Activated CD4-positive, alpha-beta T cell treated with anti-CD3 and anti-CD28 coated beads, Interleukin-2, amount 50 U/mL, for 4 hours (primary cell): ENCODE measurements around the gene TMEM186.
"Not testable (repeated sequence)": the region's sequence is repeated elsewhere in the genome, so short reads cannot be mapped to it uniquely, and the experiment has no call there.

Experiments used
- DNase-seq, 2 experiments: peaks; one replicate each; pipeline ENCODE4 v3.0.0-alpha.2; 2020

The TMEM186 gene

GRCh38 chr16:8808613-8809353 lies 11.3 kb upstream of the TMEM186 start:
- DNase-seq, result no peak

DNA sequence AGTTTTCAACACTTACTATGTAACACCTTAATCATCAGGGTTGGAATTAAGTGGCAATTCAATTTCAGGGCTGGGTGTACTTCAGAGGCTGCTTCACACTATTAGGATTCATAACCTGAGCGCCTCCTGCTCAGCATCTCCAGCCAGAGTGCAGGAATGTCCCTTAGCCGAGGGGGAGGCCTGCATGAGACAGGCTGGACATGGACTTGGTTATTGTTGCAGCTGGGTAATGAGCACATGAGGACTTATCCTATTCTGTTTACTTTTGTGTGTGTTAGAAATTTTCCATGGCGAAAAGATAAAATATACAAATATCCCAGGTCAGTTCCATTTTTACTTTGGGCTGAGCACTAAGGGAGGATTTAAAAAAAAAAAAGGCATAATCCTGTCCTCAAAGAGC lies 10.6 kb upstream of the TMEM186 start:
- no peak for DNase-seq

GRCh38 chr16:8807189-8807588 lies 9.8 kb upstream of the TMEM186 start:
- DNase-seq, result no peak

DNA sequence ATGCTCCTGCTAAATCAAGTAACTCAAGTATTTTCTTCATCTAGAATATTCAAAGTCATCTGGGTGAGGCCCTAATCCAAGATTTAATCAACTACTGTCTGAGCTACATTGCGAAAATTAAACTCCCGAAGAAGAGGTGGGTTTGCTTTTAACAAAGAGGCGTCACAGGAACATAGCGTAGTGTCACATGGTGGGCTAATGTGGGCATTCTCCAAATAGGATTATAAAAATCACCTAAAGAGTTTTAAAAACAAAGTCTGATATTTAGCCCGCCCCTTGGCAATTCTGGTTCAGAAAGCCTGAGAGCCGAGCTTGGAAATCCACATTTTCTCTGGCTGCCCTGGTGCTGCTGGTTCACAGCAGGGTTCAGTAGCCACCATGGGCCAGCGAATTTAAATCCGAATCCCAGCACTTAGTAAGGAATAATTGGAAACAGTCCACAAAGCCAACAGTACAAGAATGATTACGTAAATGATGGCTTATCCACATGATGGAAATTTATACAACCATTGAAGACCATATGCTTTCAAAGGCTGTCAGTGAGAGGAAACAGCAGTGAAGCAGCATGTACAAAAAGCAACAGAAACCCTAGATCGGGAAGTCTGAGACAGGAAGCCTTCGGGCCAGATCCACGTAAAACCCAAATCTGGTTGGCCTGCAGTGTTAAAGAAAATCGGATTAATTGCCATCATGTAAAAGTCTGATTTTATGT lies 9.0 kb upstream of the TMEM186 start:
- DNase-seq, result no peak

DNA sequence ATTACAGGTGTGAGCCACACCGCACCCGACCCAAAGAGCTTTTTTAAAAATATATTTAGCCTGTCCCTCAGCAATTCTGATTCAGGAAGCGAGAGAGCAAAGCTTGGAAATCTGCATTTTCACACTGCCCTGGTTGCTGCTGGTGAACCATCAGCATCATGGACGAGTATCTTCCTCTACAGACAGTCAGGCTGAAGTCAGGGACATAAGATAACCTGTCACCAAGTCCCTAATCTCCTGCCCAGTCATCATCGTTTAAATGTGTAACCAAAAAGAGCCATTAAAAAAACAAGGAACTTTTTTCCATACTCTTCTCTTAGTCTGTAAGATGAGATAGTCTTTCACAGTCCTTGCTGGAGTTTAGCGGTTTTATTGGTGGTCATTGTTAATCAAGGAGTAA lies 6.9 kb upstream of the TMEM186 start:
- DNase-seq, result no peak

DNA sequence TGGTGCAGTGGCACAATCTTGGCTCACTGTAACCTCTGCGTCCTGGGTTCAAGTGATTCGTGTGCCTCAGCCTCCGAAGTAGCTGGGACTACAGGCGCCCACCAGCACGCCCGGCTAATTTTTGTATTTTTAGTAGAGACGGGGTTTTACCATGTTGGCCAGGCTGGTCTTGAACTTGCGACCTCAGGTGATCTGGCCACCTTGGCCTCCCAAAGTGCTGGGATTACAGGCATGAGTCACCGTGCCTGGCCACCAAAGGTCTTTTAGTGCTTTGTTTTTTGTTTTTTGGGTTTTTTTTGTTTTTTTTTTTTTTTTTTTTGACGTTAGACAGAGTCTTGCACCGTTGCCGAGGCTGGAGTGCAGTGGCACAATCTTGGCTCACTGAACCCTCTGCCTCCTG lies 6.3 kb upstream of the TMEM186 start:
- DNase-seq, result not testable (repeated sequence)

GRCh38 chr16:8801701-8802100 lies 4.3 kb upstream of the TMEM186 start:
- DNase-seq, result no peak

DNA sequence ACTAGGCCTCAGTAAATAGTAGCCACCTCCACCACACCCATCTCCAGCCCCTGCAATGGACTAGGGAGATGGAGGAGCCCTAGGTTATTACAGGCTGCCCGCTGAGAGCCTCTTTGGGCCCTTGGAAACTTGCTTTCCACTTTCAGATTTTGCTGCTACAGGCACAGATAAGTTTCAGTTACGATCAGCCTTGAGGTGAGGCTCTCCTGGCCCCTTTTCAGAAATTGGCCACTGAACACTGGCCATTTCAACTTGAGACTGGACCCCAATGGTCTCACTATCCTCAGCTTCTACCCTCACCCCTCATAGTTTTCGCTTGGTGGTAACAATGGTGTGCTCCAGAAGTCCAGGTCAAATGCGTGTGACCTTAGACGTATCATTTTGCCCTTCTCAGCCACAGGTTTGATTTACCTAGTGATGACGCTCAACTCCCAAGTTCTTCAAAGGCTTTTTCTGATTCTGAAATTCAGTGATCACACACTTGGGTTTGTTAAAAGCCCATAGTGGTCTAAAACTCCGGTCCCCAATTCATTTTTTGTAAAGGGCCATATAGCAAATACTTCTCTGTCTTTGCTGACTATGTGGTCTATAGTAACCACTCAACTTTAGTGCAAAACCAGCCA lies 1.2 kb upstream of the TMEM186 start:
- DNase-seq, result no peak

DNA sequence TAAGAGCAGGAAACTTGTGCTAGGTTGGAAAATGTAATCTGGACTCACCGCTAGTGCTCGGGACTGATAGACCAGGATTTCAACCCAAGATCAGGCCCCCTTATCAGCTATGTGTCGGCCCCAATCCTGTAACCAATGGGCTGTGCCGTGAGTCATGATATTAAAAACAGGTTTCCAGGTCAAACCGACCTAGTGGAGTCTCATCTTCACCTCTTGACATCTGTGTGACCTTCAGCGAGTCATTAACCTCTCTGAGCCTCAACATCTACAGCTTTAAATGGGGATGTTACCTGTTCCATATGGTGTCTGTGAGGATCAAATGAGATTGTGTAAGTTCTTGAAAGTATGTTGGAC lies 712 bp upstream of the TMEM186 start:
- DNase-seq, result peak in 1 of 2 experiments; percentile 26

DNA sequence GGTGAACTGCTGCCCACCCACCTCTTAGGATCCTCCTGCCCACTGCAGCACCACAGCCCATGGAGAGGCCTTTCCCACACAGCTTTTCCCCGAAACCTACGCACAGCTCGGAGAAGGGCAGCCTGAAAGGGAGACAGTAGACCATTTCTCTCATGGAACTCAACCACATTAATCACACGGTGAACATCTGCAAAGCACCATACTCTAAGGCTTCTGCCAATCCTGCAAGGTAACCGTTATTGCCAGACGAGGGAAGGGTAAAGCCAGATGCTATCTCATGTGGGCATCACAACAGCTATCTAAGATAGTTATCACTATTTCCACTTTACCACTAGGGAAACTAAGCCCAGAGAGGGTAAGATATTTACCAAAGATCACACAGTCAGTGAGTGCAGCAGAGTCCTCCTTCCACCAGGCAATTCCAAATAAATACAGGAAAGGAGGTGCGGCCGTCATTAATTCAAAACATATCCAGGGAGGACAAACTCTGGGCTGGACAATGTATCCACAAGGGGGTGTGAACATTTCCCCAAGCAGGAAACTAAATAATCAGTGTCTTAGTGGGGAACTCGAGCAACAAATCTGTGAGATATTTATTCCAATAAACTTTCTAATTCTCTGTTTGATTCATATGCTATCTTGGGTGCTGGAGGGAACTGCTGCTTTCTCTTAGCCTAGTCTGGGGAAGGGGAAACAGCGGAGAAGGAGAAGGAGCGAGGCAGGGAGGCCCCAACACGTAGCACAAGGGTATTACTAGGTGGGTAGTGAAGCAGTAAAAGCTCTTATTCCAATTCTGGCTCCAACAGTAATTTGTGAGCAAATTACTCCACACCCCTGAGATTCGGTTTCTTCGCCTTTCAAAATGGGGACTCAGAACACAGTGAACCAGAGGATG lies 723 bp downstream of the TMEM186 start:
- DNase-seq, result no peak

- no peak for DNase-seq
These were observed 1.6 kb downstream of the TMEM186 start for GRCh38 chr16:8795818-8796217.

- no peak for DNase-seq
These were observed 2.3 kb downstream of the TMEM186 start for GRCh38 chr16:8795091-8795490.

GRCh38 chr16:8788578-8789172 lies 8.8 kb downstream of the TMEM186 start:
- DNase-seq, result no peak

DNA sequence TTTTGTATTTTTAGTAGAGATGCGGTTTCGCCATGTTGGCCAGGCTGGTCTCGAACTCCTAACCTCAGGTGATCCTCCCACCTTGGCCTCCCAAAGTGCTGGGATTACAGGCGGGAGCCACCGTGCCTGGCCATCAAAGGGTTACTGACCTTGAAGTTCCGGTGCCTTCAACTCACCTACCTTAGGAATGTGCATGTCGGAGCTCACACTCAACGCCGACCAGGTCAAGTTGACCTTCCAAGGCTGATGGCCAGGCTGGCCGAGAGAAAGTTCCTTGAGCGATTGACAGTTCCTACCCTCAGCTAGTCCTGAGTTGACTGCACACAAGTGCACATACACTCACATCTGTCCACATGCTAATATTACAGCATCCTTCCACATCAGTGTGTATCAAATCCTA lies 11.1 kb downstream of the TMEM186 start:
- not testable (repeated sequence) for DNase-seq

- DNase-seq, result no peak
These were observed 12.0 kb downstream of the TMEM186 start for GRCh38 chr16:8785408-8785807.

GRCh38 chr16:8782673-8783072 lies 14.8 kb downstream of the TMEM186 start:
- no peak for DNase-seq

DNA sequence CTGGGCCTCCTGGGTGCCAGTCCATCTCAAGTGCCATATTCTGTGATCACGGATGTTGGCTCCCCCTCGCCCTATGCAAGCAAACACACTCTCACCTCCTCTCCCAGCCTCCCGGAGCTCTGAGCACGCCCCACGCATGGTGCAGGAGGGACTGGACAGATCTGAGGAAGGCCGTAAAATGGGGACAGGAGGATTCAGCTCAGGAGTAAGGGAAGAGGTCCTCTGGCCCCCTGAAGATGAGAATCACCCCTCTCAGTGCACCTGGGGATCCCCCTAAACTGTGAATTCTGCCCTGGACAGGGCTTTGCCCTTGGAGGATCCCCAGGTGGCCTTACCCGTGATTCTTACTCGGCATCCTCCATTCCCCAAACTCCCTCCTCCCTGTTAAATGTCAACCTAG lies 15.6 kb downstream of the TMEM186 start:
- DNase-seq, result no peak

GRCh38 chr16:8777217-8777616 lies 20.2 kb downstream of the TMEM186 start:
- no peak for DNase-seq

DNA sequence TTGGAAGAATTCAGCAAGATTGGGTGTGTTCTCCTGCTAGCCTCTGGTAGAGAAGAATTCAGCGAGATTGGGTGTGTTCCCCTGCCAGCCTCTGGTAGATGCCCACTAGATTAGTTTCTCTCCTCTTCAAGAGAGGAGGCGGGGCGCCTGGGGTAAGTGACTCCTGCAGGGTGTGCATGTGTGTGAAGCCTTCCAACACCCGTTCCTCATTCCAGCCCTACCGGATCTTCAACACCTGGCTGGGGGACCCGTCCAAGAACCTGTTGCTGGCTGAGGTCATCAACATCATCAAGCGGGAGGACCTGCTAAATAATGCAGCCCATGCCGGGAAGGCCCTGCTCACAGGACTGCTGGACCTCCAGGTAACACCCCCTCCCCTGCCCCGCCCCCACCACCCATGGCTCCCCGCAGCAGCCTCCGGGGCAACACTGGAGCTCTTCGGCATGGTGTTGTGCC lies 21.3 kb downstream of the TMEM186 start:
- no peak for DNase-seq

- no peak for DNase-seq
These were observed 22.1 kb downstream of the TMEM186 start for GRCh38 chr16:8775359-8775758.

- DNase-seq, result no peak
These were observed 23.2 kb downstream of the TMEM186 start for GRCh38 chr16:8774208-8774607.

DNA sequence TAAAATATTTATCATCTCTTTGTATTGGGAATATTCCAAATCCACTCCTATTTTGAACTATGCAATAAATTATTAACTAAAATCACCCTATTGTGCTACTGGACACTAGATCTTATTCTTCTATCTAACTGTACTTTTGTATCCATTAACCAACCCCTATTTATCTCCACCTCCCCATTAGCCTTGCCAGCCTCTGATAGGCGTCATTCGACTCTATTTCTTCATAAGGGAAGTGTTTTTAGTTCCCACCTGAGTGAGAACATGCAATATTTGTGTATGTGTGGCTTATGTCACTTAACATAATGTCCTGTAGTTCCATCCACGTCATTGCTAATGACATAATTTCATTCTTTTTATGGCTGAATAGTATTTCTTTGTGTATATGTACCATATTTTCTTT lies 23.9 kb downstream of the TMEM186 start:
- no peak for DNase-seq

- no peak for DNase-seq
These were observed 28.7 kb downstream of the TMEM186 start for GRCh38 chr16:8768692-8769091.
